ENCODE data around the gene CST6.
"Not testable (repeated sequence)": the region's sequence is repeated elsewhere in the genome, so short reads cannot be mapped to it uniquely, and the experiment has no call there.

The CST6 gene

GRCh38 chr11:66014804-66015453 lies 3.1 kb downstream of the CST6 start:
- H3K4me1 ChIP-seq = no peaks in the 10 kb centered on the region
- DNase-seq (ENCODE audit: low spot score in 2 of 2) = no peak
- in situ Hi-C loops (cut with MboI; ENCODE audit: low sequenced_read_pairs) = no loop called here

GRCh38 chr11:66015454-66015881 lies 3.7 kb downstream of the CST6 start:
- Histone ChIP-seq H3K9me3 (no peaks in the 10 kb centered on the region), H3K4me1 (no peaks in the 10 kb centered on the region), H3K4me3 (no peak overlapping the region), H3K36me3 (replicated peaks) (no peaks in the 10 kb centered on the region), H3K27me3 (ENCODE audit: low read depth) (no peaks in the 10 kb centered on the region)
- in situ Hi-C loops (cut with MboI; ENCODE audit: low sequenced_read_pairs) = no loop called here
- no peak for DNase-seq (ENCODE audit: low spot score in 2 of 2)

More at GRCh38 chr11:66014804-66015453, 3.1 kb downstream of the CST6 start:
- Histone ChIP-seq H3K9me3 (no peaks in the 10 kb centered on the region), H3K4me3 (no peak overlapping the region), H3K27me3 (ENCODE audit: low read depth) (no peaks in the 10 kb centered on the region), H3K36me3 (replicated peaks) (no peaks in the 10 kb centered on the region)

GRCh38 chr11:66015936-66016792 lies 4.4 kb downstream of the CST6 start:
- Histone ChIP-seq H3K9me3 (no peaks in the 10 kb centered on the region), H3K4me1 (no peaks in the 10 kb centered on the region), H3K4me3 (no peak overlapping the region), H3K36me3 (replicated peaks) (no peaks in the 10 kb centered on the region), H3K27me3 (ENCODE audit: low read depth) (no peaks in the 10 kb centered on the region)
- DNase-seq (ENCODE audit: low spot score in 2 of 2) = no peak
- in situ Hi-C loops (cut with MboI; ENCODE audit: low sequenced_read_pairs) = no loop called here

GRCh38 chr11:66016793-66017177 lies 5.0 kb downstream of the CST6 start:
- Histone ChIP-seq H3K27me3 (ENCODE audit: low read depth) (no peaks in the 10 kb centered on the region), H3K4me3 (no peak overlapping the region), H3K4me1 (no peaks in the 10 kb centered on the region), H3K36me3 (replicated peaks) (no peaks in the 10 kb centered on the region), H3K9me3 (no peaks in the 10 kb centered on the region)
- DNase-seq (ENCODE audit: low spot score in 2 of 2) = no peak
- in situ Hi-C loops (cut with MboI; ENCODE audit: low sequenced_read_pairs) = no loop called here

- no peaks in the 10 kb centered on the region for H3K36me3 ChIP-seq (replicated peaks)
- in situ Hi-C loops (cut with MboI; ENCODE audit: low sequenced_read_pairs) = no loop called here
- H3K27me3 ChIP-seq (ENCODE audit: low read depth) = no peaks in the 10 kb centered on the region
- peaks cover 2% of the 10 kb centered on the region; the same call in 1 of the 2 replicates for H3K4me1 ChIP-seq
- DNase-seq (ENCODE audit: low spot score in 2 of 2) = no peak
- no peak overlapping the region for H3K4me3 ChIP-seq
- H3K9me3 ChIP-seq = no peaks in the 10 kb centered on the region
Measured at GRCh38 chr11:66017321-66017720, 5.5 kb downstream of the CST6 start.

GRCh38 chr11:66020212-66020611 lies 8.4 kb downstream of the CST6 start:
- Histone ChIP-seq H3K4me3 (no peak overlapping the region), H3K4me1 (peaks cover 4% of the 10 kb centered on the region; the same call in 1 of the 2 replicates), H3K9me3 (no peaks in the 10 kb centered on the region), H3K36me3 (replicated peaks) (no peaks in the 10 kb centered on the region), H3K27me3 (ENCODE audit: low read depth) (no peaks in the 10 kb centered on the region)
- no peak for DNase-seq (ENCODE audit: low spot score in 2 of 2)
- in situ Hi-C loops (cut with MboI; ENCODE audit: low sequenced_read_pairs) = no loop called here

- in situ Hi-C loops (cut with MboI; ENCODE audit: low sequenced_read_pairs) = no loop called here
- DNase-seq (ENCODE audit: low spot score in 2 of 2) = no peak
Measured at GRCh38 chr11:66020618-66021357, 9.0 kb downstream of the CST6 start.

GRCh38 chr11:66022401-66023185 lies 10.8 kb downstream of the CST6 start:
- no peaks in the 10 kb centered on the region for H3K27me3 ChIP-seq (ENCODE audit: low read depth)
- no peaks in the 10 kb centered on the region for H3K9me3 ChIP-seq
- H3K36me3 ChIP-seq (replicated peaks) = no peaks in the 10 kb centered on the region
- H3K4me3 ChIP-seq = peak overlapping the region; percentile 9; the same call in 1 of the 2 replicates
- peaks cover 4% of the 10 kb centered on the region; the same call in 1 of the 2 replicates for H3K4me1 ChIP-seq
- peak; percentile 46 to 88 for DNase-seq (ENCODE audit: low spot score in 2 of 2)
- in situ Hi-C loops (cut with MboI; ENCODE audit: low sequenced_read_pairs) = no loop called here

More at GRCh38 chr11:66020618-66021357, 9.0 kb downstream of the CST6 start:
- H3K9me3 ChIP-seq = no peaks in the 10 kb centered on the region
- H3K36me3 ChIP-seq (replicated peaks) = no peaks in the 10 kb centered on the region
- H3K4me3 ChIP-seq = no peak overlapping the region
- no peaks in the 10 kb centered on the region for H3K27me3 ChIP-seq (ENCODE audit: low read depth)
- peaks cover 4% of the 10 kb centered on the region; the same call in 1 of the 2 replicates for H3K4me1 ChIP-seq

- H3K27me3 ChIP-seq (ENCODE audit: low read depth); in situ Hi-C loops (cut with MboI; ENCODE audit: low sequenced_read_pairs); H3K36me3 ChIP-seq (replicated peaks); H3K4me3 ChIP-seq; H3K4me1 ChIP-seq; H3K9me3 ChIP-seq; DNase-seq (ENCODE audit: low spot score in 2 of 2): not testable (repeated sequence)
Measured at GRCh38 chr11:66023186-66023440, 11.3 kb downstream of the CST6 start.

GRCh38 chr11:66026017-66026529 lies 14.3 kb downstream of the CST6 start, which contains the start of gene CATSPER1:
TSS of gene CATSPER1 (minus strand) at chr11:66026479. CDS start at chr11:66026379, 100 bp downstream.
- Histone ChIP-seq H3K9me3 (no peaks in the 10 kb centered on the region), H3K4me3 (no peak within 1 kb of the TSS), H3K27me3 (ENCODE audit: low read depth) (no peaks in the 10 kb centered on the region; the same call in 1 of the 2 replicates), H3K36me3 (replicated peaks) (no peaks in the 10 kb centered on the region), H3K4me1 (peaks cover 4% of the 10 kb centered on the region; the same call in 1 of the 2 replicates)
- in situ Hi-C loops (cut with MboI; ENCODE audit: low sequenced_read_pairs) = no loop called here
- no peak for DNase-seq (ENCODE audit: low spot score in 2 of 2)

- Histone ChIP-seq H3K4me1 (no peaks in the 10 kb centered on the region), H3K27me3 (ENCODE audit: low read depth) (no peaks in the 10 kb centered on the region; the same call in 1 of the 2 replicates), H3K36me3 (replicated peaks) (no peaks in the 10 kb centered on the region), H3K4me3 (no peak overlapping the region), H3K9me3 (peaks cover 3% of the 10 kb centered on the region; the same call in 1 of the 2 replicates)
- in situ Hi-C loops (cut with MboI; ENCODE audit: low sequenced_read_pairs) = no loop called here
- DNase-seq (ENCODE audit: low spot score in 2 of 2) = no peak
Measured at GRCh38 chr11:66032957-66033735, 21.3 kb downstream of the CST6 start.

- Histone ChIP-seq H3K9me3 (peaks cover 3% of the 10 kb centered on the region; the same call in 1 of the 2 replicates), H3K27me3 (ENCODE audit: low read depth) (no peaks in the 10 kb centered on the region), H3K4me1 (no peaks in the 10 kb centered on the region), H3K4me3 (no peak overlapping the region), H3K36me3 (replicated peaks) (no peaks in the 10 kb centered on the region)
- in situ Hi-C loops (cut with MboI; ENCODE audit: low sequenced_read_pairs) = no loop called here
- DNase-seq (ENCODE audit: low spot score in 2 of 2) = no peak
Measured at GRCh38 chr11:66035653-66036333, 24.0 kb downstream of the CST6 start.
